Testis (tissue), 2 donors: ENCODE measurements around the gene NUP214.

Source experiments
- POLR2A ChIP-seq: fragments of 450-650 bp; IDR thresholded peaks from one replicate; pipeline ENCODE4 v1.6.1; 2017; ENCODE audit warnings: antibody characterized with exemption, mild to moderate bottlenecking, moderate library complexity
- TF ChIP-seq, protein P1 (sequence below), 3 experiments: fragments of 450-650 bp in 2 of 3; fragments of 200-600 bp in 1 of 3; sonication (generic) in 1 of 3; IDR thresholded peaks; one replicate each; pipeline ENCODE4 v1.5.1; 2016 to 2019; ENCODE audit warnings: antibody characterized with exemption in 3 of 3, mild to moderate bottlenecking in 2 of 3, moderate library complexity in 1 of 3

- TF ChIP-seq POLR2A = no peak
- TF ChIP-seq, protein P1, sequence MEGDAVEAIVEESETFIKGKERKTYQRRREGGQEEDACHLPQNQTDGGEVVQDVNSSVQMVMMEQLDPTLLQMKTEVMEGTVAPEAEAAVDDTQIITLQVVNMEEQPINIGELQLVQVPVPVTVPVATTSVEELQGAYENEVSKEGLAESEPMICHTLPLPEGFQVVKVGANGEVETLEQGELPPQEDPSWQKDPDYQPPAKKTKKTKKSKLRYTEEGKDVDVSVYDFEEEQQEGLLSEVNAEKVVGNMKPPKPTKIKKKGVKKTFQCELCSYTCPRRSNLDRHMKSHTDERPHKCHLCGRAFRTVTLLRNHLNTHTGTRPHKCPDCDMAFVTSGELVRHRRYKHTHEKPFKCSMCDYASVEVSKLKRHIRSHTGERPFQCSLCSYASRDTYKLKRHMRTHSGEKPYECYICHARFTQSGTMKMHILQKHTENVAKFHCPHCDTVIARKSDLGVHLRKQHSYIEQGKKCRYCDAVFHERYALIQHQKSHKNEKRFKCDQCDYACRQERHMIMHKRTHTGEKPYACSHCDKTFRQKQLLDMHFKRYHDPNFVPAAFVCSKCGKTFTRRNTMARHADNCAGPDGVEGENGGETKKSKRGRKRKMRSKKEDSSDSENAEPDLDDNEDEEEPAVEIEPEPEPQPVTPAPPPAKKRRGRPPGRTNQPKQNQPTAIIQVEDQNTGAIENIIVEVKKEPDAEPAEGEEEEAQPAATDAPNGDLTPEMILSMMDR (IDR thresholded peaks at IDR 0.05) = no peak
Measured at GRCh38 chr9:131228988-131229387, 103.6 kb downstream of the NUP214 start.
